HCT116 (cell line): ENCODE data around the gene ABCC9. TPM values are rescaled to one million over a fixed set of nuclear protein-coding genes. Genes with fewer than 3 reads are reported as not detected.

Experiments used
- ATAC-seq: fragments of 200-7000 bp; cut with Tn5 transposase; 2 replicates; pipeline ENCODE4 v1.9.1; 2020; ENCODE audit warnings: mild to moderate bottlenecking, moderate library complexity
- BruUV-seq: library from RNA; stranded (reverse); fragments of 400-500 nt; replicated peaks from 2 replicates; lab custom pipeline; 2021; lab: Mats Ljungman, UMichigan
- CTCF ChIA-PET: fragments of 300-600 bp; sonication (Branson Sonifier 250); formaldehyde crosslinking; loops from one replicate; lab custom pipeline; 2021; ENCODE audit warnings: antibody characterized with exemption; lab: Charles Lee
- POLR2A ChIA-PET: fragments of 300-600, 350-600 bp; sonication (Branson Sonifier 250); formaldehyde crosslinking; loops from one replicate; lab custom pipeline; 2021; ENCODE audit warnings: antibody characterized with exemption; lab: Charles Lee
- RAD21 ChIA-PET, 2 experiments: fragments of 300-600 bp; sonication (Branson Sonifier 250); formaldehyde crosslinking; loops; one replicate each; lab custom pipeline; 2023; ENCODE audit warnings: low total read pairs in 2 of 2; ENCODE audit not compliant: uncharacterized antibody in 2 of 2, unreplicated experiment in 2 of 2, low non-redundant PET in 1 of 2; lab: Charles Lee
- DNase-seq: peaks from one replicate; pipeline ENCODE4 v3.0.0-alpha.2; 2010; ENCODE audit warnings: low read depth, low spot score
- H2AFZ ChIP-seq: fragments of 200-600 bp; shearing (Covaris generic), sonication (generic); 2 replicates; pipeline ENCODE4 v1.6.1; 2017; ENCODE audit warnings: low read depth, mixed run types, mixed read lengths, antibody characterized with exemption, low read length; ENCODE audit not compliant: poor library complexity, severe bottlenecking
- H3K27ac ChIP-seq: 2 replicates; pipeline ENCODE4 v1.5.1; 2012; ENCODE audit warnings: low read depth, low read length
- H3K27me3 ChIP-seq: fragments of 200-600 bp; sonication (generic); 2 replicates; pipeline ENCODE4 v1.6.1; 2016; ENCODE audit warnings: mixed run types, low read length, mixed read lengths; ENCODE audit not compliant: insufficient read depth
- H3K36me3 ChIP-seq, 2 experiments: fragments of 200-500 bp in 1 of 2; fragments of 200-600 bp in 1 of 2; sonication (Bioruptor generic) in 1 of 2; sonication (generic) in 1 of 2; 2 replicates each; pipeline versions ENCODE4 v1.5.1 to v1.6.1; 2014 to 2016; ENCODE audit warnings: low read length in 2 of 2, inconsistent platforms in 1 of 2, mixed read lengths in 1 of 2, mixed run types in 1 of 2; ENCODE audit not compliant: insufficient read depth in 2 of 2, control insufficient read depth in 1 of 2
- H3K4me1 ChIP-seq, 2 experiments: fragments of 200-600 bp in 1 of 2; sonication (generic) in 1 of 2; 2 replicates each; pipeline versions ENCODE4 v1.5.1 to v1.6.1; 2012 to 2017; ENCODE audit warnings: low read length in 2 of 2, inconsistent platforms in 1 of 2, mild to moderate bottlenecking in 1 of 2, mixed read lengths in 1 of 2, mixed run types in 1 of 2, moderate library complexity in 1 of 2; ENCODE audit not compliant: insufficient read depth in 2 of 2, control insufficient read depth in 1 of 2
- H3K4me2 ChIP-seq: fragments of 200-600 bp; sonication (generic); 2 replicates; pipeline ENCODE4 v1.6.1; 2017; ENCODE audit warnings: mixed run types, low read length, mixed read lengths
- H3K4me3 ChIP-seq, 2 experiments: fragments of 200-600 bp in 1 of 2; sonication (generic) in 1 of 2; replicated peaks in 1 of 2; 2 replicates each; pipeline ENCODE4 v1.5.1; 2011 to 2016; ENCODE audit warnings: low read length in 2 of 2, control low read depth in 1 of 2, low read depth in 1 of 2, mild to moderate bottlenecking in 1 of 2, mixed read lengths in 1 of 2, mixed run types in 1 of 2
- H3K79me2 ChIP-seq: fragments of 200-600 bp; sonication (generic); 2 replicates; pipeline ENCODE4 v1.6.1; 2017; ENCODE audit warnings: mild to moderate bottlenecking, mixed run types, low read length, moderate library complexity, mixed read lengths; ENCODE audit not compliant: insufficient read depth
- H3K9ac ChIP-seq: fragments of 200-600 bp; sonication (generic); 2 replicates; pipeline ENCODE4 v1.6.1; 2016; ENCODE audit warnings: low read length, mixed read lengths
- H3K9me2 ChIP-seq: fragments of 200-600 bp; sonication (generic), shearing (Covaris generic); 2 replicates; pipeline ENCODE4 v1.6.1; 2017; ENCODE audit warnings: mixed run types, mild to moderate bottlenecking, moderate library complexity; ENCODE audit not compliant: insufficient read depth
- H3K9me3 ChIP-seq, 2 experiments: fragments of 200-500 bp in 1 of 2; fragments of 200-600 bp in 1 of 2; sonication (Bioruptor generic) in 1 of 2; sonication (generic) in 1 of 2; 2 replicates each; pipeline ENCODE4 v1.6.1; 2014 to 2017; ENCODE audit warnings: low read length in 2 of 2, mixed read lengths in 2 of 2, inconsistent platforms in 1 of 2, low read depth in 1 of 2, mild to moderate bottlenecking in 1 of 2, mixed run types in 1 of 2, moderate library complexity in 1 of 2; ENCODE audit not compliant: control insufficient read depth in 1 of 2, insufficient read depth in 1 of 2
- H4K20me1 ChIP-seq: fragments of 200-600 bp; sonication (generic), shearing (Covaris generic); 2 replicates; pipeline ENCODE4 v1.6.1; 2017; ENCODE audit warnings: mixed run types, mild to moderate bottlenecking, moderate library complexity; ENCODE audit not compliant: insufficient read depth
- CBX3 ChIP-seq: IDR thresholded peaks from 2 replicates; pipeline ENCODE4 v1.6.1; 2012; ENCODE audit warnings: low read depth
- CEBPB ChIP-seq: IDR thresholded peaks from 2 replicates; pipeline ENCODE4 v1.6.1; 2012; ENCODE audit warnings: low read depth
- EGR1 ChIP-seq: IDR thresholded peaks from 2 replicates; pipeline ENCODE4 v1.6.1; 2012; ENCODE audit warnings: low read depth
- ELF1 ChIP-seq: IDR thresholded peaks from 2 replicates; pipeline ENCODE4 v1.6.1; 2012; ENCODE audit warnings: low read depth, borderline replicate concordance
- EZH2 ChIP-seq: fragments of 200-600 bp; sonication (generic); IDR thresholded peaks from 2 replicates; pipeline ENCODE4 v1.6.1; 2017; ENCODE audit warnings: antibody characterized with exemption, mixed run types
- EZH2phosphoT487 ChIP-seq: fragments of 200-600 bp; IDR thresholded peaks from 2 replicates; pipeline ENCODE4 v1.6.1; 2018; ENCODE audit warnings: antibody characterized with exemption, borderline replicate concordance
- FOSL1 ChIP-seq: IDR thresholded peaks from 2 replicates; pipeline ENCODE4 v1.6.1; 2012; ENCODE audit warnings: low read depth
- JUND ChIP-seq: IDR thresholded peaks from 2 replicates; pipeline ENCODE4 v1.6.1; 2012
- POLR2A ChIP-seq: IDR thresholded peaks from 2 replicates; pipeline ENCODE4 v1.7.0; 2011; ENCODE audit warnings: borderline replicate concordance; ENCODE audit not compliant: insufficient read depth, insufficient read length; ENCODE audit errors: extremely low read depth
- RAD21 ChIP-seq: IDR thresholded peaks from 2 replicates; pipeline ENCODE4 v1.6.1; 2012; ENCODE audit warnings: low read depth, mild to moderate bottlenecking
- SIN3A ChIP-seq: IDR thresholded peaks from 2 replicates; pipeline ENCODE4 v1.6.1; 2012; ENCODE audit warnings: low read depth
- SP1 ChIP-seq: IDR thresholded peaks from 2 replicates; pipeline ENCODE4 v1.6.1; 2012; ENCODE audit warnings: low read depth
- TCF7L2 ChIP-seq: IDR thresholded peaks from 2 replicates; pipeline ENCODE4 v1.7.0; 2011; ENCODE audit warnings: borderline replicate concordance, inconsistent platforms; ENCODE audit not compliant: insufficient read depth, insufficient read length; ENCODE audit errors: extremely low read depth
- ZFX ChIP-seq: fragments of 450-650 bp; IDR thresholded peaks from 2 replicates; pipeline ENCODE4 v1.6.1; 2017
- ZNF274 ChIP-seq: fragments of 200-500 bp; sonication (Bioruptor generic); IDR thresholded peaks from 2 replicates; pipeline ENCODE4 v1.6.1; 2014; ENCODE audit warnings: mild to moderate bottlenecking, low read depth, low read length, inconsistent platforms
- intact Hi-C: fragments of 100-400 bp; cut with micrococcal nuclease; formaldehyde crosslinking; loops from 2 replicates; pipeline ENCODE4 v1.10.0; 2022
- total RNA-seq: library from RNA; stranded (reverse); gene quantifications from one replicate; pipeline ENCODE4 v1.2.1, GENCODE V29; 2021; ENCODE audit not compliant: unreplicated experiment
- TF ChIP-seq, protein P1 (sequence below): IDR thresholded peaks from 2 replicates; pipeline ENCODE4 v1.6.1; 2012; ENCODE audit warnings: low read depth
- TF ChIP-seq, protein P2 (sequence below), 3 experiments: fragments of 200-600 bp in 1 of 3; sonication (generic) in 1 of 3; IDR thresholded peaks in 2 of 3; conservative IDR thresholded peaks in 1 of 3; 2 replicates each; pipeline ENCODE4 v1.5.1; 2012 to 2017; ENCODE audit warnings: low read depth in 2 of 3, low read length in 2 of 3, antibody characterized with exemption in 1 of 3, borderline replicate concordance in 1 of 3, control low read depth in 1 of 3, mild to moderate bottlenecking in 1 of 3, mixed read lengths in 1 of 3, mixed run types in 1 of 3, moderate library complexity in 1 of 3; ENCODE audit not compliant: insufficient read depth in 1 of 3
- TF ChIP-seq, protein P3 (sequence below): IDR thresholded peaks from 2 replicates; pipeline ENCODE4 v1.6.1; 2012
- TF ChIP-seq, protein P4 (sequence below): IDR thresholded peaks from 2 replicates; pipeline ENCODE4 v1.6.1; 2012
- TF ChIP-seq, protein P5 (sequence below): IDR thresholded peaks from 2 replicates; pipeline ENCODE4 v1.6.1; 2011; ENCODE audit warnings: mild to moderate bottlenecking, low read length, moderate library complexity; ENCODE audit not compliant: insufficient replicate concordance; ENCODE audit errors: extremely low read depth

ABCC9 gene
- total RNA-seq, 1 experiment from 2014 or later, result 0.05 TPM

- DNase-seq (no peak), ATAC-seq (no peak)
- ChIA-PET RAD21 (no interaction called here), POLR2A (no interaction called here), CTCF (no interaction called here)
- H3K9me3 ChIP-seq, result no peaks in the 10 kb centered on the region
- H2AFZ ChIP-seq, result no peak overlapping the region
- H3K4me3 ChIP-seq, result no peak overlapping the region
- H3K9me2 ChIP-seq, result no peaks in the 10 kb centered on the region
- H3K9ac ChIP-seq, result no peak overlapping the region
- H4K20me1 ChIP-seq, result no peaks in the 10 kb centered on the region
- no TSS peak for BruUV-seq
- H3K4me2 ChIP-seq, result no peak overlapping the region
- no peaks in the 10 kb centered on the region for H3K79me2 ChIP-seq
- H3K36me3 ChIP-seq, result no peaks in the 10 kb centered on the region
- intact Hi-C loops, result no loop called here
- no peaks in the 10 kb centered on the region for H3K4me1 ChIP-seq
- no peaks in the 10 kb centered on the region for H3K27me3 ChIP-seq
- TF ChIP-seq SIN3A, result no peak
- no peak for TF ChIP-seq SP1
- TF ChIP-seq POLR2A, result no peak
- TF ChIP-seq EZH2, result no peak
- no peak for TF ChIP-seq CEBPB
- no peak for TF ChIP-seq ZNF274
- TF ChIP-seq, protein P1, sequence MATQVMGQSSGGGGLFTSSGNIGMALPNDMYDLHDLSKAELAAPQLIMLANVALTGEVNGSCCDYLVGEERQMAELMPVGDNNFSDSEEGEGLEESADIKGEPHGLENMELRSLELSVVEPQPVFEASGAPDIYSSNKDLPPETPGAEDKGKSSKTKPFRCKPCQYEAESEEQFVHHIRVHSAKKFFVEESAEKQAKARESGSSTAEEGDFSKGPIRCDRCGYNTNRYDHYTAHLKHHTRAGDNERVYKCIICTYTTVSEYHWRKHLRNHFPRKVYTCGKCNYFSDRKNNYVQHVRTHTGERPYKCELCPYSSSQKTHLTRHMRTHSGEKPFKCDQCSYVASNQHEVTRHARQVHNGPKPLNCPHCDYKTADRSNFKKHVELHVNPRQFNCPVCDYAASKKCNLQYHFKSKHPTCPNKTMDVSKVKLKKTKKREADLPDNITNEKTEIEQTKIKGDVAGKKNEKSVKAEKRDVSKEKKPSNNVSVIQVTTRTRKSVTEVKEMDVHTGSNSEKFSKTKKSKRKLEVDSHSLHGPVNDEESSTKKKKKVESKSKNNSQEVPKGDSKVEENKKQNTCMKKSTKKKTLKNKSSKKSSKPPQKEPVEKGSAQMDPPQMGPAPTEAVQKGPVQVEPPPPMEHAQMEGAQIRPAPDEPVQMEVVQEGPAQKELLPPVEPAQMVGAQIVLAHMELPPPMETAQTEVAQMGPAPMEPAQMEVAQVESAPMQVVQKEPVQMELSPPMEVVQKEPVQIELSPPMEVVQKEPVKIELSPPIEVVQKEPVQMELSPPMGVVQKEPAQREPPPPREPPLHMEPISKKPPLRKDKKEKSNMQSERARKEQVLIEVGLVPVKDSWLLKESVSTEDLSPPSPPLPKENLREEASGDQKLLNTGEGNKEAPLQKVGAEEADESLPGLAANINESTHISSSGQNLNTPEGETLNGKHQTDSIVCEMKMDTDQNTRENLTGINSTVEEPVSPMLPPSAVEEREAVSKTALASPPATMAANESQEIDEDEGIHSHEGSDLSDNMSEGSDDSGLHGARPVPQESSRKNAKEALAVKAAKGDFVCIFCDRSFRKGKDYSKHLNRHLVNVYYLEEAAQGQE, result no peak
- TF ChIP-seq ELF1, result no peak
- TF ChIP-seq, protein P2, sequence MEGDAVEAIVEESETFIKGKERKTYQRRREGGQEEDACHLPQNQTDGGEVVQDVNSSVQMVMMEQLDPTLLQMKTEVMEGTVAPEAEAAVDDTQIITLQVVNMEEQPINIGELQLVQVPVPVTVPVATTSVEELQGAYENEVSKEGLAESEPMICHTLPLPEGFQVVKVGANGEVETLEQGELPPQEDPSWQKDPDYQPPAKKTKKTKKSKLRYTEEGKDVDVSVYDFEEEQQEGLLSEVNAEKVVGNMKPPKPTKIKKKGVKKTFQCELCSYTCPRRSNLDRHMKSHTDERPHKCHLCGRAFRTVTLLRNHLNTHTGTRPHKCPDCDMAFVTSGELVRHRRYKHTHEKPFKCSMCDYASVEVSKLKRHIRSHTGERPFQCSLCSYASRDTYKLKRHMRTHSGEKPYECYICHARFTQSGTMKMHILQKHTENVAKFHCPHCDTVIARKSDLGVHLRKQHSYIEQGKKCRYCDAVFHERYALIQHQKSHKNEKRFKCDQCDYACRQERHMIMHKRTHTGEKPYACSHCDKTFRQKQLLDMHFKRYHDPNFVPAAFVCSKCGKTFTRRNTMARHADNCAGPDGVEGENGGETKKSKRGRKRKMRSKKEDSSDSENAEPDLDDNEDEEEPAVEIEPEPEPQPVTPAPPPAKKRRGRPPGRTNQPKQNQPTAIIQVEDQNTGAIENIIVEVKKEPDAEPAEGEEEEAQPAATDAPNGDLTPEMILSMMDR (IDR thresholded peaks at IDR 0.05 in 2 of 3, conservative IDR thresholded peaks at IDR 0.05 in 1 of 3; ENCODE audit: borderline replicate concordance in 1 of 3, insufficient read depth in 1 of 3, low read depth in 2 of 3, low read length in 2 of 3), result no peak
- no peak for TF ChIP-seq ZFX
- no peak for TF ChIP-seq JUND
- TF ChIP-seq, protein P3, sequence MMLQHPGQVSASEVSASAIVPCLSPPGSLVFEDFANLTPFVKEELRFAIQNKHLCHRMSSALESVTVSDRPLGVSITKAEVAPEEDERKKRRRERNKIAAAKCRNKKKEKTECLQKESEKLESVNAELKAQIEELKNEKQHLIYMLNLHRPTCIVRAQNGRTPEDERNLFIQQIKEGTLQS, result no peak
- no peak for TF ChIP-seq TCF7L2
- TF ChIP-seq EZH2phosphoT487, result no peak
- TF ChIP-seq, protein P4, sequence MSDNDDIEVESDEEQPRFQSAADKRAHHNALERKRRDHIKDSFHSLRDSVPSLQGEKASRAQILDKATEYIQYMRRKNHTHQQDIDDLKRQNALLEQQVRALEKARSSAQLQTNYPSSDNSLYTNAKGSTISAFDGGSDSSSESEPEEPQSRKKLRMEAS, result no peak
- TF ChIP-seq FOSL1, result no peak
- TF ChIP-seq, protein P5, sequence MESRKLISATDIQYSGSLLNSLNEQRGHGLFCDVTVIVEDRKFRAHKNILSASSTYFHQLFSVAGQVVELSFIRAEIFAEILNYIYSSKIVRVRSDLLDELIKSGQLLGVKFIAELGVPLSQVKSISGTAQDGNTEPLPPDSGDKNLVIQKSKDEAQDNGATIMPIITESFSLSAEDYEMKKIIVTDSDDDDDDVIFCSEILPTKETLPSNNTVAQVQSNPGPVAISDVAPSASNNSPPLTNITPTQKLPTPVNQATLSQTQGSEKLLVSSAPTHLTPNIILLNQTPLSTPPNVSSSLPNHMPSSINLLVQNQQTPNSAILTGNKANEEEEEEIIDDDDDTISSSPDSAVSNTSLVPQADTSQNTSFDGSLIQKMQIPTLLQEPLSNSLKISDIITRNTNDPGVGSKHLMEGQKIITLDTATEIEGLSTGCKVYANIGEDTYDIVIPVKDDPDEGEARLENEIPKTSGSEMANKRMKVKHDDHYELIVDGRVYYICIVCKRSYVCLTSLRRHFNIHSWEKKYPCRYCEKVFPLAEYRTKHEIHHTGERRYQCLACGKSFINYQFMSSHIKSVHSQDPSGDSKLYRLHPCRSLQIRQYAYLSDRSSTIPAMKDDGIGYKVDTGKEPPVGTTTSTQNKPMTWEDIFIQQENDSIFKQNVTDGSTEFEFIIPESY, result no peak
- no peak for TF ChIP-seq RAD21
- TF ChIP-seq EGR1, result no peak
- no peak for TF ChIP-seq CBX3
- H3K27ac ChIP-seq, result no peak overlapping the region
Observed at GRCh38 chr12:21851151-21851550, 90.1 kb downstream of the ABCC9 start.
